ENCODE data around the gene IP6K3. TPM values are rescaled to one million over a fixed set of nuclear protein-coding genes. Genes with fewer than 3 reads are reported as not detected.

IP6K3 gene
- total RNA-seq, 1 donor from 2014 or later = 2.9 TPM

DNA sequence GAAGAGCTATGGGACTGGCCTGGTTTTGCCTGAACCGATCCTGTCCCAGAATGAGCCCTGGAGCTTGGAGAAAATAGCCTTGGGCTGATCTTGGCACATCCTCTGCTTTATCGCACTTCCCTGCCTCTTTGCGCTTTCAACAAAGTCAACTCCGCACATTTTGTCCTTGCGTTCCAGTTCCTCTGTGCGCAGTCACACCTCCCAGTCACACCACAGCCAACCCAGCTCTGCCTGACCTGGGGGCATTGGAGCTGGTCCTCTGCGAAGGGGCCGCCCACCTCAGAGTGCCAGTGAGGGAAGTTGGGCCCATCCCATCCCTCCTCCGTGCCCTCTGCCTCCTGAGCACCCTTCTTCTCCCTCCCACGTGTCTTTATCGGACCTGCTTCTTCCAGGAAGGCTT is 18.3 kb downstream of the IP6K3 start:
- no peak overlapping the region for H2AFZ ChIP-seq (replicated peaks)
- H3K9me3 ChIP-seq (ENCODE audit: low read depth) = no peaks in the 10 kb centered on the region
- no peak overlapping the region for H3K4me3 ChIP-seq
- no peaks in the 10 kb centered on the region for H3K27me3 ChIP-seq
- no peaks in the 10 kb centered on the region for H3K9me3 Mint-ChIP-seq
- H3F3A ChIP-seq (ENCODE audit: low read depth) = peaks cover 4% of the 10 kb centered on the region
- no peak overlapping the region for H3K27ac ChIP-seq
- TF ChIP-seq EZH2 (IDR thresholded peaks at IDR 0.05) = no peak
- TF ChIP-seq EZH2phosphoT487 (IDR thresholded peaks at IDR 0.05) = no peak
- TF ChIP-seq, protein P1, sequence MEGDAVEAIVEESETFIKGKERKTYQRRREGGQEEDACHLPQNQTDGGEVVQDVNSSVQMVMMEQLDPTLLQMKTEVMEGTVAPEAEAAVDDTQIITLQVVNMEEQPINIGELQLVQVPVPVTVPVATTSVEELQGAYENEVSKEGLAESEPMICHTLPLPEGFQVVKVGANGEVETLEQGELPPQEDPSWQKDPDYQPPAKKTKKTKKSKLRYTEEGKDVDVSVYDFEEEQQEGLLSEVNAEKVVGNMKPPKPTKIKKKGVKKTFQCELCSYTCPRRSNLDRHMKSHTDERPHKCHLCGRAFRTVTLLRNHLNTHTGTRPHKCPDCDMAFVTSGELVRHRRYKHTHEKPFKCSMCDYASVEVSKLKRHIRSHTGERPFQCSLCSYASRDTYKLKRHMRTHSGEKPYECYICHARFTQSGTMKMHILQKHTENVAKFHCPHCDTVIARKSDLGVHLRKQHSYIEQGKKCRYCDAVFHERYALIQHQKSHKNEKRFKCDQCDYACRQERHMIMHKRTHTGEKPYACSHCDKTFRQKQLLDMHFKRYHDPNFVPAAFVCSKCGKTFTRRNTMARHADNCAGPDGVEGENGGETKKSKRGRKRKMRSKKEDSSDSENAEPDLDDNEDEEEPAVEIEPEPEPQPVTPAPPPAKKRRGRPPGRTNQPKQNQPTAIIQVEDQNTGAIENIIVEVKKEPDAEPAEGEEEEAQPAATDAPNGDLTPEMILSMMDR (IDR thresholded peaks at IDR 0.05) = no peak
- no peak overlapping the region for H3K27ac Mint-ChIP-seq
- no peak for DNase-seq (ENCODE audit: low spot score)
- H3K36me3 ChIP-seq = no peaks in the 10 kb centered on the region
- peaks cover 4% of the 10 kb centered on the region for H3K4me1 ChIP-seq
- H3K4me3 Mint-ChIP-seq = no peak overlapping the region
- peaks cover 8% of the 10 kb centered on the region for H3K27me3 Mint-ChIP-seq (ENCODE audit: insufficient read depth, low read depth)
- H3K9ac ChIP-seq = no peak overlapping the region
- H3K4me1 Mint-ChIP-seq = peaks cover 21% of the 10 kb centered on the region
- H3K4me2 ChIP-seq = no peak overlapping the region
- no peaks in the 10 kb centered on the region for H3K79me2 ChIP-seq (ENCODE audit: low read depth)
- H4K20me1 ChIP-seq (ENCODE audit: low read depth) = no peaks in the 10 kb centered on the region
- no peaks in the 10 kb centered on the region for H3K36me3 Mint-ChIP-seq

DNA sequence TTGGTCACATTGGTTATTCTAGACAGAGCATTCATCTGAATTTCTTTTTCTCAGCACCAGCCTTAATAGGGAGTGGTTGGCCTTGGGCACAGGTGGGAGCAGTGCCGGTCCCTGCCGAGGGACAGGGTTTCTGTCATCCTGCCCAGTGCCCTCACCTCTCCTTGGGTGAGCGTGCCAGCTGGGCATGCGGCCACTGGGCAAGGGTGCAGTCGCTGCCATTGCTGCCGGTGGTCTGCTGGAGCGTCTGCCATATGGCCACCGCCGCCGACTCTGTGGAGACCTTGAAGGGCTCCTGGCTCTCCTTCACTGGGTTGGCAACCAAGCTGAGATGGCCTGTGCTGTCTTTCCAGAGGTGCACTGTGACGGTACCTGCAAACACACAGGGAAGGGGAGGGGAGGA is 18.8 kb downstream of the IP6K3 start:
- Mint-ChIP-seq H3K9me3 (no peaks in the 10 kb centered on the region), H3K4me3 (no peak overlapping the region), H3K36me3 (no peaks in the 10 kb centered on the region), H3K4me1 (peaks cover 16% of the 10 kb centered on the region), H3K27me3 (ENCODE audit: insufficient read depth, low read depth) (peaks cover 8% of the 10 kb centered on the region), H3K27ac (no peak overlapping the region)
- Histone ChIP-seq H3K27ac (no peak overlapping the region), H3K27me3 (no peaks in the 10 kb centered on the region), H3K9ac (no peak overlapping the region), H3K36me3 (no peaks in the 10 kb centered on the region), H2AFZ (replicated peaks) (no peak overlapping the region), H3K4me2 (no peak overlapping the region), H3K4me3 (no peak overlapping the region), H3K4me1 (peaks cover 4% of the 10 kb centered on the region), H3F3A (ENCODE audit: low read depth) (peaks cover 4% of the 10 kb centered on the region), H3K9me3 (ENCODE audit: low read depth) (no peaks in the 10 kb centered on the region), H3K79me2 (ENCODE audit: low read depth) (no peaks in the 10 kb centered on the region), H4K20me1 (ENCODE audit: low read depth) (no peaks in the 10 kb centered on the region)
- no peak for DNase-seq (ENCODE audit: low spot score)
- TF ChIP-seq EZH2phosphoT487 (IDR thresholded peaks at IDR 0.05) (no peak), EZH2 (IDR thresholded peaks at IDR 0.05) (no peak)
- TF ChIP-seq, protein P1 (IDR thresholded peaks at IDR 0.05) = no peak

DNA sequence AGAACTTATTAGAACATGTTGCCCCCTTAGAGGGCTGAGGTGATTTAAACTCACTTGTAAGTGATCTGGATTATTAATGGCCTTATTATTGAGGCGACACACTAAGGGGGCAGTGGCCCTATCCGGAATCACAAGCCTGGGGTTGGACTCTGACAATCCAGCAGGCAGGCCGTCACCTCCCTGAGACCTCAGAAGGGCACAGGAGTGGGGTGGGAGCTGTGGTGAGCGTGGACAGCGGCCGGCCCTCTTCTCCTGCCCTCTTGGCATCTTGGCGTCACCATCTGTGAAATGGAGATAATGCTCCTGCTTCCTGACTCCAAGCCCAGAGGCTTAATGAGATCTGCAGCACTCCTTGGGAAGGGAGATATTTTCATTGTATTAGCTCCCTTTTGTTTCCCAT is 19.6 kb downstream of the IP6K3 start:
- H3K9me3 ChIP-seq (ENCODE audit: low read depth) = no peaks in the 10 kb centered on the region
- H3K9ac ChIP-seq = no peak overlapping the region
- no peak overlapping the region for H2AFZ ChIP-seq (replicated peaks)
- H4K20me1 ChIP-seq (ENCODE audit: low read depth) = no peaks in the 10 kb centered on the region
- H3K36me3 Mint-ChIP-seq = no peaks in the 10 kb centered on the region
- H3K4me1 ChIP-seq = peaks cover 4% of the 10 kb centered on the region
- DNase-seq (ENCODE audit: low spot score) = no peak
- H3K36me3 ChIP-seq = no peaks in the 10 kb centered on the region
- no peak overlapping the region for H3K4me2 ChIP-seq
- TF ChIP-seq, protein P1 (IDR thresholded peaks at IDR 0.05) = no peak
- TF ChIP-seq EZH2 (IDR thresholded peaks at IDR 0.05) = no peak
- TF ChIP-seq EZH2phosphoT487 (IDR thresholded peaks at IDR 0.05) = no peak
- no peak overlapping the region for H3K27ac Mint-ChIP-seq
- peaks cover 4% of the 10 kb centered on the region for H3F3A ChIP-seq (ENCODE audit: low read depth)
- H3K4me3 Mint-ChIP-seq = no peak overlapping the region
- H3K4me1 Mint-ChIP-seq = peaks cover 10% of the 10 kb centered on the region
- H3K27me3 ChIP-seq = no peaks in the 10 kb centered on the region
- no peak overlapping the region for H3K4me3 ChIP-seq
- H3K79me2 ChIP-seq (ENCODE audit: low read depth) = no peaks in the 10 kb centered on the region
- H3K9me3 Mint-ChIP-seq = no peaks in the 10 kb centered on the region
- H3K27me3 Mint-ChIP-seq (ENCODE audit: insufficient read depth, low read depth) = peaks cover 8% of the 10 kb centered on the region
- no peak overlapping the region for H3K27ac ChIP-seq

Data from neural progenitor cell (in vitro differentiated cells).